HepG2 (cell line): ENCODE results near the gene KAT6B. TPM values are rescaled to one million over a fixed set of nuclear protein-coding genes. Genes with fewer than 3 reads are reported as not detected.

Source experiments
- AKNA ChIP-seq: sonication (generic); formaldehyde crosslinking; IDR thresholded peaks from 2 replicates; pipeline ENCODE4 v1.4.0; 2020; ENCODE audit warnings: missing genetic modification reagents, borderline replicate concordance
- REST ChIP-seq, 2 experiments: IDR thresholded peaks; 2 replicates each; pipeline ENCODE4 v1.6.1; 2011 to 2012; ENCODE audit warnings: low read length in 2 of 2, borderline replicate concordance in 1 of 2, low read depth in 1 of 2, mild to moderate bottlenecking in 1 of 2, moderate library complexity in 1 of 2
- SOX13 ChIP-seq, 3 experiments: fragments of 450-650 bp in 1 of 3; sonication (generic) in 1 of 3; formaldehyde crosslinking in 1 of 3; IDR thresholded peaks in 2 of 3; conservative IDR thresholded peaks in 1 of 3; 2 replicates each; pipeline versions ENCODE4 v1.5.0 to v1.6.1; 2016 to 2020; ENCODE audit warnings: antibody characterized with exemption in 1 of 3, mild to moderate bottlenecking in 1 of 3, missing compliant biosample characterization in 1 of 3, missing genetic modification reagents in 1 of 3, moderate library complexity in 1 of 3
- SSRP1 ChIP-seq: IDR thresholded peaks from 2 replicates; pipeline ENCODE4 v1.6.1; 2016; ENCODE audit warnings: control low read depth
- ZBTB38 ChIP-seq: sonication (generic); formaldehyde crosslinking; IDR thresholded peaks from 2 replicates; pipeline ENCODE4 v1.5.1; 2020; ENCODE audit warnings: mild to moderate bottlenecking, missing genetic modification reagents
- ZFP82 ChIP-seq: sonication (generic); formaldehyde crosslinking; IDR thresholded peaks from 2 replicates; pipeline ENCODE4 v1.5.1; 2020; ENCODE audit warnings: mild to moderate bottlenecking, missing genetic modification reagents, borderline replicate concordance
- ZNF678 ChIP-seq: sonication (generic); formaldehyde crosslinking; IDR thresholded peaks from 2 replicates; pipeline ENCODE4 v1.4.0; 2020; ENCODE audit warnings: mild to moderate bottlenecking, missing genetic modification reagents
- polyA plus RNA-seq, 8 experiments: library from polyadenylated mRNA; depleted of rRNA in 3 of 8; stranded (reverse) in 7 of 8; unstranded in 1 of 8; fragments of >200 nt; fragmentation: Illumina TruSeq in 4 of 8; extraction: Trizol in 4 of 8; gene quantifications; 2 replicates each; pipeline versions ENCODE4 v1.2.1 to v1.2.3, GENCODE V29; 2011 to 2016; ENCODE audit warnings: low read depth in 4 of 8, missing spikeins in 1 of 8, mixed read lengths in 1 of 8; ENCODE audit not compliant: insufficient read depth in 1 of 8
- total RNA-seq, 5 experiments: library from RNA; depleted of rRNA; stranded (reverse); fragments of >200 nt; fragmentation: Illumina TruSeq; extraction: Trizol; gene quantifications; 2 replicates each; pipeline ENCODE4 v1.2.3, GENCODE V29; 2016; ENCODE audit warnings: low read depth in 1 of 5

The KAT6B gene
- total and polyA plus RNA-seq, 2 of the 13 experiments (the other 11 are each of a cell fraction or from before 2014, with no cell fraction given) = 3.0 to 9.5 TPM

- TF ChIP-seq AKNA (no peak), SSRP1 (CRISPR knock-in tag) (no peak), SOX13 (IDR thresholded peaks at IDR 0.05) (no peak), SOX13 (CRISPR knock-in tag; conservative IDR thresholded peaks at IDR 0.05 in 1 of 2, IDR thresholded peaks at IDR 0.05 in 1 of 2) (no peak), ZFP82 (no peak), REST (IDR thresholded peaks at IDR 0.05; ENCODE audit: borderline replicate concordance in 1 of 2, low read depth in 1 of 2, low read length in 2 of 2) (no peak), ZBTB38 (CRISPR knock-in tag) (no peak), ZNF678 (CRISPR knock-in tag) (no peak)
- TF ChIP-seq, all 625 proteins: peak for 0
These were observed 25.0 kb upstream of the KAT6B start (continued) for GRCh38 chr10:74801447-74801846.
